ENCODE data around the gene CYP46A1.

The CYP46A1 gene

DNA sequence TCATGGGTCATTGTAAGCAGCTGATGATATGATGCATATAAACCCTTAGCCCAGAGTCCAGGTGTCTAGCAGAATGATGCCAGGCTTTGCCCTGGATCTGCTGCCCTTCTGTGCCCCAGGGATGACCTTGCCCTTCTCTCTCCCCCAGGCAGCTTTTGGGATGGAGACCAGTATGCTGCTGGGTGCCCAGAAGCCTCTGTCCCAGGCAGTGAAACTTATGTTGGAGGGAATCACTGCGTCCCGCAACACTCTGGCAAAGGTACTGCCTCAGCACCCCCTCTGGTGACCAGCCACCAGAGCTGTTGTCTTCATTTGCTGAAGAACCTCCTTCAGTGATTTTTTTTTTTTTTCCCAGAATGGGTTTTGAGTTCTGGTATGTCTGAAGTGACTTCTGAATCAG, 23.3 kb downstream of the CYP46A1 start:
- DNase-seq (ENCODE audit: low read depth in 1 of 2, low spot score in 1 of 2) = no peak

DNA sequence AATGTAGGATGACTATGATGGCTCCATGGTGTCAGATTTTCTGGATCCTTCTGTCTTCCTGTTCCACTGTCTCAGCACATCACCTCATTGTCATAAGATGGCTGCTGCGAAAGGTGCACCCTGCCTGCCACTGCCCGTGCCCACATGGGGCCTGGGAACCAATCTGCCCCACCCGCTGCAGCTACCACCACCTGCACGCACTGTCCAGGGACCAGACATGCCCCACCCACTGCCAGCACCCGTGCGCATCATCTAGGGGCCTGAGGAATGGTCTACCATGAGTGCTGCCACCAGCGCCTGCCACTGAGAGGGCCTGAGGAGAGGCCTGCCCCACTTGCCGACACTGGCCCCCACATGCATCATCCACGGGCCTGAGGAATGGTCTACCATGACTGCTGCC, 23.8 kb downstream of the CYP46A1 start:
- no peak for DNase-seq (ENCODE audit: low read depth in 1 of 2, low spot score in 1 of 2)

DNA sequence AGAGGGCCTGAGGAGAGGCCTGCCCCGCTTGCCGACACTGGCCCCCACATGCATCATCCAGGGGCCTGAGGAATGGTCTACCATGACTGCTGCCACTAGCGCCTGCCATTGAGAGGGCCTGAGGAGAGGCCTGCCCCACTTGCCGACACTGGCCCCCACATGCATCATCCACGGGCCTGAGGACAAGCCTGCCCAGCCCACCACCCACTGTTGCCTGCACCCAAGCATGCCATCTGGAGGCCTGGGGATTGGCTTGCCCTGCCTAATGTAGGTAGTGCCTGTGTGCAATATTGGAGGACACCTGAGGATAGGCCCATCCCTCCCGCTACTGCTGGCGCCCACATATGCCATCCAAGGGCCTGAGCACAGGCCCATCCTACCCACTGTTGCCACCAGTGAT, 24.4 kb downstream of the CYP46A1 start:
- no peak for DNase-seq (ENCODE audit: low read depth in 1 of 2, low spot score in 1 of 2)

DNA sequence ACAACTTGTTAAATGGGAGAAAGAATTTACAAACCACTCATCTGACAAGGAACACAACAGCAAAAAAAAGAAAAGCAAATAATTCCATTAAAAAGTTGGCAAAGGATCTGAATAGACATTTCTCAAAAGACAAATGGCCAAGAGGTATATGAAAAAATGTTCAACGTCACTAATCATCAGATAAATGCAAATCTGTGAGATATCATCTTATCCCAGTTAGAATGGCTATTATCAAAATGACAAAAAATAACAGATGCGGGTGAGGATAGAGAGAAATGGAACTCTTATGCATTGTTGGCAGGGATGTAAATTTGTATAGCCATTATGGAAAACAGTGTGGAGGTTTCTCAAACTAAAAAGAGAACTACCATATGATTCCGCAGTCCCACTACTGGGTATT, 29.9 kb downstream of the CYP46A1 start:
- DNase-seq (ENCODE audit: low read depth in 1 of 2, low spot score in 1 of 2) = no peak

DNA sequence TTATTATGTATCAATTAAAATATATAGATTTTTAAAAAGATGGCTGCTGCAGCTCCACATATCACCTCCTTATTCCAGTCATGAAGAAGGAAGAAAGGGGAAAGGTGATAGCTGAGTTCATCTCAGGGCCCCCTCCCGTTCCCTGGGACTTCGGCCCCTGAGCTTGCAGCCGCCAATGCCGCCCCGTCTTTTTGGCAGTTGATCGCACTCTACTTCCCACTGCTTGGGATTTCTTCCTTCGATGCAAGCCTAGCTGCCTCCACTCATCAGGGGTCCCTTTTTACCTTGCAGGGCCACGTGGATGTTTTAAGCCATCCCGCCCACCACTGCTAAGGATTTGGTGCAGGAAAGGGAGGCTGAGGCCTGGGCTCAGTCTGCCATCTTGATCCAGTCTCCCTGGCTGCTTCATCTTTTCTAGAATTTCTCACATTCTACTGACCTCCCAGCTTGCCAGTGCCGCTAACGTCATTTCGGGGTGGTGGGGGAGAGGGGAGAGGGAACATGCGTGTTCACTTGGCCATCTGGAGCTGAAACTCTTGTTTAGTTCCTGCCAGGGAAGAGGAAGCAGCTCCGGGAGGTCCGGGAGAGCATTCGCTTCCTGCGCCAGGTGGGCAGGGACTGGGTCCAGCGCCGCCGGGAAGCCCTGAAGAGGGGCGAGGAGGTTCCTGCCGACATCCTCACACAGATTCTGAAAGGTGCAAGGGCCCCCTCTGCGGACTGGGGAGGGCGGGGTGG, 31.3 kb downstream of the CYP46A1 start:
- DNase-seq (ENCODE audit: low read depth in 1 of 2, low spot score in 1 of 2) = no peak

DNA sequence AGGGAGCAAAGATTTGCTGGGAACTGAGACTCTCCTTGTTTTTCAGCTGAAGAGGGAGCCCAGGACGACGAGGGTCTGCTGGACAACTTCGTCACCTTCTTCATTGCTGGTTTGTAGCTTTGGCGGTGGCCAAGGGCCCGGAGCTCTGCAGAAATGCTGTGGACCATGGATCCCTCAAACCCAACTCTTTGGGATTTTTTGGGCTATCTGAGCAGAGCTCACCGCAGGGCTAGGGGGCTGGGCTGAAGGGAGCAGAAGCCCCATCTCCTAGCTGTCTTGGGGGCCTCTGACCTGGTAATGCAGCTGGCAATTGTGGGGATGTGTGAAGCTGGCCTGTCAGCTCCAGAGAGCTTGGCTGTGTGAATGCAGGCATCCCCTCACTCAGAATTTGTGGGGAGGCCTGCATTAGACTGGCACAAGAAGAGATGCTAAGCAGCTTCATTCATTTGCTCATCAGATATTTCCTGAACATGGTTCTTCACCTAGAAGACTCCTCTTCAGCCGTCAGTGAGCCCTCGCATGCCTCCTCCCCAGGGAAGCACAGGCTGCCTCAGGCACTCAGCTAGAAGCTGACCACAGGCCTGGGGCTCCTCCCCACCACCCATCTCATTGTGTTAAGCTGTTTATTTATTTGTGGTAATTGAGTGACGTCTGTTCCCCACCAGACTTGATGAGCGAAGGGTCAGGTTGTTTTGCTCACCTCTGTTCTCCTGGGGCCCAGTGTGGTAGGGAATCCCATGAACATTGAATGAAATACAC, 32.2 kb downstream of the CYP46A1 start:
- DNase-seq (ENCODE audit: low read depth in 1 of 2, low spot score in 1 of 2) = no peak

DNA sequence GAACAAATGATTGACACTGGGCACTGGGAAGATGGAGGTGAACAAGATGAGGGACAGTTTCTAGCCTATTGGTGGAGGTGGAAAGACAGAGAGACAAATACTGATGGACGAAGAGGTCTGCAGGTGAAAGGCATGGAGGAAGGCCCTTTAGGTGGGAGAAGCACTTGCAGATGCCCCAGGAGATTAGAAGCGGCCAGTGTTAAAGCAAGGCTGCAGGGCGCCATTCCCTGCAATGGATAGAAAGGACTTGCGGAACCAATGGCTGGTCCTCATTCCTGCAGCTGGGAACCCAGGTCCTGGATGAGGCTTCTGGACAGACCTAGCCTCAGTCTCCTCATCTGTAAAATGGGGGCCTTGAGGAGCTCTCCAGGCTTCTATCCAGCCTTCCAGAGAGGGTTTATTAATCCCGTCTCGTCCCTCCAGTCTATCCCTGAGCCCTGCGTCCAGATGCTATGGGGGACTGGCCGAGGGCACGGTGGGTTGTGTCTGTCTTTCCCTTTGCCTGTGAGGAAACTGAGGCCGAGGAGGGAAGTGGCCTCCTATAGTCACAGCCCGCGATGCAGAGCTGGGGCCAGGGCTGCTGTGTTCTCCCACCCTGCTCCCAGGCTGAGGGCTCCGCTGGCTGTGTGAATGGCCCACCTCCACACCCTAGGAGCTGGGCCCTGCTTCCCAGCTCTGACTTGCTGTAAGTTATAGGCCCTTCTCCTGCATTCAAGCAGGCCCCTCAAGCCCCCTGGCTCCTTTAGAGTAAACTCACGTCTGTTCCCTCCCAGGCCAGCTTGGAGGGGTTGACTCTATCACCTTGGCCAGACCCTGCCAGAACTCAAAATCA, 33.0 kb downstream of the CYP46A1 start:
- no peak for DNase-seq (ENCODE audit: low read depth in 1 of 2, low spot score in 1 of 2)

DNA sequence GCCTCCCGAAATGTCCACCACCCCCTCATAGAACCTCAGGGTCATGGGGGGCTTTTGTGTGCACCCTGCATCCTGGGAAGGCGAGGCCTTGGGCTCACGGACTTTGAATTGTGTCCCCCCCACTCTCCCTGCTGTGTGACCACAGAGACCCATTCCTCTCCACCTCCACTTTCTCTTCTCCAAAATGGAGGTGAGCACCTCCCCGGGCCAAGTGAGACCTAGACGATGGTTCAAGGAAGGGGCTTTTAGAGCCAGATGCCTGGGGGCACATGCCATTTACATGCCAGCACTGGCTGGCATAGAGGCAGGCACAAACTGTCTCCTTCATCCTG, 33.5 kb downstream of the CYP46A1 start:
- no peak for DNase-seq (ENCODE audit: low read depth in 1 of 2, low spot score in 1 of 2)

DNA sequence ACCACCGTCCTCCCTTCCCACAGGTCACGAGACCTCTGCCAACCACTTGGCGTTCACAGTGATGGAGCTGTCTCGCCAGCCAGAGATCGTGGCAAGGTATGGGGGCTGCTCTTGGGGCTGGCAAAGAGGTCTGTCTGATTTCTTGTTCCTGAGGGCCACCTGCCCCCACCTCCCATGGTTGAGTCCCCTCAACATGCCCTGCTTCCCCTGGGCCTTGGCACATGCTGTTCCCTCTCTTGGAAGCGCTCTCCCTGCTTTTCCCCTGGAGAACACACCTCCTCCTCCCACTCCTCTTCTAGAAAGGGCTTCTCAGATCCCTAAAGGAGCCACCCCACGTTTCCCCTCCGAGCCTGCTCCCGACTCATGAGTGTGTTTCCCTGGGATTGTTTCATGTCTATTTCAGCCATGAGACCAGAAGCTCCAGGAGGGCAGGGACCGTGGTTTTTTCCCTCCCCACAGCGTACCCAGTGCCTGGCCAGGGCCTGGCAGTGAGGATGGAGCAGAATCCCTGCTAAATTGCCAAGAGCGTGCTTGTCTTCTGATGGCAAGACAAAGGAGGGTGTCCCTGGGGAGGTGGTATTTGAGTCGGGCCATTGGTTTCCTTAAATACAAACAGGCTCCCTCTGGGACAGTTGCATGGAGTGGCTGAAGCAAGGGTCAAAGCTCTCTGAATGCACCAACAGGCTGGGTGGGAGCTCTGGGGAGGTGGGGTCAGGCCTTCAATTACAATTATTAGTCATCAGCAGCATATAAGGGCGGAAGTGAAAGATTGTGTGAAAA, 34.1 kb downstream of the CYP46A1 start:
- no peak for DNase-seq (ENCODE audit: low read depth in 1 of 2, low spot score in 1 of 2)

DNA sequence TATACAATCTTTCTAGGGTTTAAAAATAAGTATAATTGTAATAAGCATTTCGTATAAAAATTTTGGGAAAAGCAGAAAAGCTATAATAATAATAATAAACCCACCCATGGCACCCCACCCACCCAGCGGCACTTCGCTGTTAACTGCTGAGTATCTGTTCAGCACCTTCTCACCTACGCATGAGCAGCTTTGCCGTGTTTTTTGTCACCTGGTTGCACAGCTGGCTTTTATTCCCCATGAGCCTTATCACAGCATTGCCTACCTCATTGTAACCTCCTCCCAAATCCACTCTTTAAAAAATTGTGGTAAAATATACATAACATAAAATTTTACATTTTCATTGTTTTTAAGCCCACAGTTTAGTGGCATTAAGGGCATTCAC, 34.7 kb downstream of the CYP46A1 start:
- no peak for DNase-seq (ENCODE audit: low read depth in 1 of 2, low spot score in 1 of 2)

DNA sequence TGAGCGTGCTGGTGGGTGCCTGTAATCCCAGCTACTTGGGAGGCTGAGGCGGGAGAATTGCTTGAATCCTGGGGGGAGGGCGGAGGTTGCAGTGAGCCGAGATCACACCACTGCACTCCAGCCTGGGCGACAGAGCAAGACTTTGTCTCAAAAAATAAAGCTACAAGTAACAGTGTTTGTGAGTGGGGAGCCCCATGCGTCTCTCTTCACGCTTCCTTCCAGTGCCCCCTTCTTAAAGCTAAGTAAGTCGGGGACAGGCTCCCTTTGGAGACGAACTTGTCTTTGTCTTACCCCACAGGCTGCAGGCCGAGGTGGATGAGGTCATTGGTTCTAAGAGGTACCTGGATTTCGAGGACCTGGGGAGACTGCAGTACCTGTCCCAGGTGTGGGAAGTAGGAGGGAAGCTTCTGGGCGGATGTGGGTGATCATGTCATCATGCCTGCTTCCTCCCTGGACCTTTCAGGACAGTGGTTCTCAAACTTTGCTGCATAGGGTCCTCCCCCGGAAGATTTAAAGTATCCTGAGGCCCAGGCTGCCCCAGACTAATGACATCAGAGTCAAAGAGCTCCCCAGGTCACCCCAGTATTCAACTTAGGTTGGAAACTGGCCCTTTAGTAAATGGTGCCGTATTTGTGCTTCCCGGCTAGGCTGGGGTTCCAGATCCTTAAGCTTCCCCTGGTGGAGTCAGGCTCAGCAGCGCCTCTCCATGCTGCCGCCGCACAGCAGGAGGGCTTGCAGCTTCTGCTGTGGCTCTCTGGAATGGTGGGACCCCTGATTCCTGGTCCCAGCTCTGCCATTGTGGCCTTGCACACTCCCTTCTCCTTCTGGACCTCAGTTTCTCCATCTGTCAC, 37.1 kb downstream of the CYP46A1 start:
- no peak for DNase-seq (ENCODE audit: low read depth in 1 of 2, low spot score in 1 of 2)

DNA sequence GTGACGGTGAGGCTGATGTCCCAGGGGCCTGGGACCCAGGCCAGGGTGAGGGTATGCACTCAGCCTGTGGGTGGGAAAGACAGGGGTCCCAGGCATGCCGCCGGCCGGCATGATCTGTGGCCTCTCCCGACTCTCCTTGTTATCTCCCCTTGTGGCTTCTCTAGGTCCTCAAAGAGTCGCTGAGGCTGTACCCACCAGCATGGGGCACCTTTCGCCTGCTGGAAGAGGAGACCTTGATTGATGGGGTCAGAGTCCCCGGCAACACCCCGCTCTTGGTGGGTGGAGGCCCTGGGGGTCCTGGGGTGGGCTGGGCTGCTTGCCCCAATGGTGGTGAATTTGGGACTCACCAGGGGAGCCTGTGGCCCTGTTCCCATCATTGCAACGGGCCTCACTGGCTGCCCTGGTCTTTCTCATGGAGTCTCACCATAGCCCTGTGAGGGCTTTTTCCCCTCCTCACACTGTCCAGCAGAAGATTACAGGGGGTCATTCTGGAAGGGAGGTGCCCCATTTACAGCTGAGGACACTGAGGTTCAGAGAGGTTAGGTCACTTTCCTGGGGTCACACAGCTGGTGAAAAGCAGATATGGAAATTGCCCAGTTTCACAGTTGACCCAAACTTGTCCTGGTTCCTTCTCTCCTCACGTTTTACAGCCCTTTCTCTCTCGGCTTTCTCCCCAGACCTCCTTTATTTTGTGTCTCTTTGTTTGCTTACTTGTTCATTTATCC, 37.9 kb downstream of the CYP46A1 start:
- DNase-seq (ENCODE audit: low read depth in 1 of 2, low spot score in 1 of 2) = no peak

DNA sequence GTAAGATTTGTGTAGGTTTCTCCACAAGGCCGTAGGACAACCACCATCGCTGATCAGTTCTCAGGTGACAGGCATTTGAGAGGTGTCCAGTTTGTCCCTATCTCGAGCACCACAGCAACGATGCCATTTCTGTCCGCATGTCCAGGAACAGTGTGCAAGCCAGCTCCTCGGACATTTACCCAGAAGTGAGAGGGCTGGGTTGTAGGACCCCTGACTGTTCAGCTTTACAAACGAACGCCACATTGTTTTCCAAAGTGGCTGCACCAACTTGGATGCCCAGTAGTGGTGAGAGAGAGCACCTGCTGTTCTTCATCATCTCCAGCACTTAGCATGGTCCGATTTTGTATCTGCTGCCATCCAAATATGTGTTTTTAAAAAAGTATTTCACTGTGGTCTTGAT, 38.6 kb downstream of the CYP46A1 start:
- no peak for DNase-seq (ENCODE audit: low read depth in 1 of 2, low spot score in 1 of 2)

DNA sequence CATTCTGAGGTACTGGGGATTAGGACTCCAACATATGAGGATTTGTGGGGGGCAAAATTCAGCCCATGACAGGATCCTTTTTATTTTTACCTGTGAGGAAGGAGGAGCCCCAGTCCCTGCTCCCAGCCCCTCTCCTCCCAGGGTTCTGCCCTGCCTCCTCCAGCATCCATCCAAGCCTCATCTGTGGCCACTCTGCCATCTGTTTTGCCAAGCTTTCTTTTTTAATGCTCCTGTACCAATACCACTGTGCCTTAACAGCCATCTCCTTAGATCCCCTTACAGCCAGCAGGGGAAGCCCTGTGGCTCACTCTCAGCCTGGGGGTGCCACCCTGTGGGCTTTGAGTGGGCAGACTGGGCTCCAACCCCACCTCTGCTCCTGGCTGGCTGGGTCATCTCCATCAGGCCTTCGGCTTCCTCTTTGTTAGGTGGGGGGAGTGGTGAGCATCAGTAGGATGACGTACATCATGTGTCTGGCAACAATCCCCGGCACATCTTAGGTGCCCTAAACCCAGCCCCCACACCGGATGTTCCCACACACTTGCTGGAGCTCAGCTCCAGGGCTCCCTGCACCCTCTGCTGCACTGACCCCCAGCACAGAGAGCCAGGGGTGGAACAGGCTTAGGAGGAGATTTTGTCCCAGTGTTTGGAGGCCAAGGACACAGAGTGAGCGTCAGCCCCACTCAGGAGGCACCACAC, 40.2 kb downstream of the CYP46A1 start:
- no peak for DNase-seq (ENCODE audit: low read depth in 1 of 2, low spot score in 1 of 2)

DNA sequence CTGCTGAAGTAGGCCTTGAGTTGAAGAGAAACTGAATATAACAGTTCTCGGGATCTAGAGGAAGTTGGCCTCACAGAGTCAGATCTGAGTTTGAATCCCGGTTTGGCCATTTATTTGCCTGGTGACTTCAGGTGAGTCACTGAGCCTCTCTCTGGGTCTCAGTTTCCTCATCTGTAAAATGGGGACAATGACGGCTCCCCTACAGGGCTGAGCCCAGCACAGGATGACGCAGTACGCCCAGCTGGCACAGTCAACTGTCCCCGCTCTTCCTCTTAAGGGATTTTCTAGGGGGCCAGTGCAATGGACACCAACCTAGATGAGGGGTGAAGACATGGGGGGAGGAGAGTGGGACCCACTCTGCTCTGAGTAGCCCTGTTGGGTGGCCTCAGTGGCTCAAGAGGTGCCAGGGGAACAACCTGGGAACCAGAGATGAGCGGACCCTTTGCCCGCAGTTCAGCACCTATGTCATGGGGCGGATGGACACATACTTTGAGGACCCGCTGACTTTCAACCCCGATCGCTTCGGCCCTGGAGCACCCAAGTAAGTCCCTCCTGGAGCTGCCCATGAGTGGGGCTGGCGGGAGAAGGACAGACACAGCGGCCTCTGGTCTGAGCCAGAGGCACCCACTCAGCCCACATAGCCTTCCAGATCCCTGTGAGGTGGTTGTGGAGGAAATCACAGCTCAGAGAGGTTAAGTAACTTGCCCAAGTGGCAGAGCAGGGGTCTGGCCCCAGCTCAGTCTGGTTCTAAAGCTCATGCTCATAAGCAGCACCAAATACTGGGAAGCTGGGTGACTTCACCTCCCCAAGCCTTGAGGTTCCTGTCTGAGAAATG, 41.1 kb downstream of the CYP46A1 start:
- no peak for DNase-seq (ENCODE audit: low read depth in 1 of 2, low spot score in 1 of 2)

DNA sequence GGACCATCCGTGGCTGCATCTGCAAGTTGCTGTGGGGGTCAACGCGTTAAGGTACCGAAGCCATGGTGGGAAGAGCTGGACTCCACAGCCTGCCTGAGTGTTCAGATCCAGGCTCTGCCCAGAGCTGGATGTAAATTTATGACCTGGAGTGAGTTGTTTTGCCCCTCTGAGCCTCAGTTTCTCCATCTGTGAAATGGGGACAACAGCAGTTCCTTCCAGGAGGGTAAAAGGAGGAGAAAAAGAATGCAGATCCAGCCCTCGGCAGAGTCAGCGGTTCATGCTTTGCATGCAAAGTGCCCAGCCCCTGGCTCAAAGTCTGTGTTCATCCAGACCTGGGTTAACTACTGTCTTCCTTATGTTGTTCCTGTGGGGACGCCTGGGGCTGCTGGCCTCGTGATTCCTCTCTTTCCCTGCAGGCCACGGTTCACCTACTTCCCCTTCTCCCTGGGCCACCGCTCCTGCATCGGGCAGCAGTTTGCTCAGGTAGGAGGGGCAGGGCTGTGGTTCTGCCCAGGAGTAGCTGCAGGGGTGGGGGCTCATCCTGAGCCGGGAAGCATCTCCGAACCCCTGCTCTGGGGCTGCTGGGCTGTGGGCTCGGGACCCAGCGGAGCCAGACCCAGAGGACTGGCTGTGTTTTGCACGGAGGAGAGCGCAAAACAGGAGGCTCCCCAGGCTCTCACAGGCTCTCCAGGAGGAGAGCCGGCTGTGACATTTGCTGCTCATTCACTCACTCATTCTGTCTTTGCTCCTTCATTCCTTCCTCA, 41.9 kb downstream of the CYP46A1 start:
- DNase-seq (ENCODE audit: low read depth in 1 of 2, low spot score in 1 of 2) = no peak

DNA sequence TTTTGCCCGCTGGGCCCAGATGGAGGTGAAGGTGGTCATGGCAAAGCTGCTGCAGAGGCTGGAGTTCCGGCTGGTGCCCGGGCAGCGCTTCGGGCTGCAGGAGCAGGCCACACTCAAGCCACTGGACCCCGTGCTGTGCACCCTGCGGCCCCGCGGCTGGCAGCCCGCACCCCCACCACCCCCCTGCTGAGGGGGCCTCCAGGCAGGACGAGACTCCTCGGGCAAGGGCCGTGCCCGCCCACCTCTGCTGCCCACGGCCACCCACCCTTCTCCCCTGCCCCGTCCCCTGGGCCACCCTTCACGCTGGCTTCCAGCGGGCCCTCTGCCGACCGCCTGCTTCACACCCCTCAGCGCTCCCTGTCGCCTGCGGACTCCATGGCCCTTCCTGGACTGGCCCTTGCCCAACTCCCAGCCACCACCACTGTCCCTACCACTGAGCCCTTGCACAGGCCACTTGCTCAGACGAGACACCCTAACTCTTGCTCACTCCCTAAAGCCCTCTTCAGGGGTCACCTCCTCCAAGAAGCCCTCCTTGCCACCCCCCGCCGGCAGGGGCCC, 42.5 kb downstream of the CYP46A1 start:
- no peak for DNase-seq (ENCODE audit: low read depth in 1 of 2, low spot score in 1 of 2)
